PC-9 (cell line): ENCODE data around the gene RBM5. TPM values are rescaled to one million over a fixed set of nuclear protein-coding genes. Genes with fewer than 3 reads are reported as not detected.

Experiments used
- BruUV-seq: library from RNA; stranded (reverse); fragments of 400-500 nt; replicated peaks from 2 replicates; lab custom pipeline; 2021; lab: Mats Ljungman, UMichigan
- CTCF ChIA-PET: fragments of 300-600 bp; sonication (Branson Sonifier 250); formaldehyde crosslinking; loops from one replicate; lab custom pipeline; 2022; ENCODE audit warnings: antibody characterized with exemption; lab: Charles Lee
- POLR2A ChIA-PET: fragments of 300-600 bp; sonication (Branson Sonifier 250); formaldehyde crosslinking; loops from one replicate; lab custom pipeline; 2022; ENCODE audit warnings: antibody characterized with exemption; ENCODE audit not compliant: unreplicated experiment; lab: Charles Lee
- DNase-seq, 2 experiments: peaks; one replicate each; pipeline versions ENCODE4 v3.0.0 to v3.0.0-alpha.2; 2015 to 2022; ENCODE audit warnings: mixed read lengths in 1 of 2
- H2AFZ ChIP-seq: fragments of 200-600 bp; sonication (generic); 2 replicates; pipeline ENCODE4 v1.8.1; 2017; ENCODE audit warnings: antibody characterized with exemption
- H3F3A ChIP-seq: fragments of 200-600 bp; sonication (generic); 2 replicates; pipeline ENCODE4 v1.8.1; 2017; ENCODE audit warnings: antibody characterized with exemption, mild to moderate bottlenecking, low read depth; ENCODE audit not compliant: insufficient read depth
- H3K27ac ChIP-seq: fragments of 200-600 bp; sonication (generic); 2 replicates; pipeline ENCODE4 v1.6.1; 2016; ENCODE audit warnings: mixed run types
- H3K27me3 ChIP-seq: fragments of 200-600 bp; sonication (generic); 2 replicates; pipeline ENCODE4 v1.6.1; 2016; ENCODE audit warnings: low read depth, mixed run types; ENCODE audit not compliant: insufficient read depth
- H3K36me3 ChIP-seq: fragments of 200-600 bp; sonication (generic); 2 replicates; pipeline ENCODE4 v1.6.1; 2016; ENCODE audit warnings: low read depth, mixed run types
- H3K4me1 ChIP-seq: fragments of 200-600 bp; sonication (generic); replicated peaks from 2 replicates; pipeline ENCODE4 v1.6.1; 2016; ENCODE audit warnings: mixed run types; ENCODE audit not compliant: insufficient read depth
- H3K4me2 ChIP-seq: fragments of 200-600 bp; sonication (generic); 2 replicates; pipeline ENCODE4 v1.6.1; 2017; ENCODE audit warnings: mixed run types
- H3K4me3 ChIP-seq: fragments of 200-600 bp; sonication (generic); 2 replicates; pipeline ENCODE4 v1.6.1; 2016; ENCODE audit warnings: mixed run types
- H3K79me2 ChIP-seq: fragments of 200-600 bp; sonication (generic); 2 replicates; pipeline ENCODE4 v1.6.1; 2017; ENCODE audit warnings: low read depth, mixed run types
- H3K9me2 ChIP-seq: fragments of 200-600 bp; sonication (generic); 2 replicates; pipeline ENCODE4 v1.8.1; 2017; ENCODE audit warnings: mild to moderate bottlenecking; ENCODE audit not compliant: insufficient read depth
- H3K9me3 ChIP-seq: fragments of 200-600 bp; sonication (generic); 2 replicates; pipeline ENCODE4 v1.8.1; 2016; ENCODE audit warnings: low read depth; ENCODE audit not compliant: insufficient read depth
- H4K20me1 ChIP-seq: fragments of 200-600 bp; sonication (generic); 2 replicates; pipeline ENCODE4 v1.8.1; 2017; ENCODE audit not compliant: insufficient read depth
- CTCF ChIP-seq: fragments of 200-600 bp; sonication (generic); conservative IDR thresholded peaks from 2 replicates; pipeline ENCODE4 v1.6.1; 2017; ENCODE audit warnings: mixed run types, antibody characterized with exemption, mild to moderate bottlenecking, moderate library complexity
- EZH2 ChIP-seq: fragments of 200-600 bp; sonication (generic); IDR thresholded peaks from 2 replicates; pipeline ENCODE4 v1.8.0; 2017; ENCODE audit warnings: antibody characterized with exemption, low read depth
- intact Hi-C: fragments of 100-400 bp; cut with micrococcal nuclease; formaldehyde crosslinking; loops from one replicate; pipeline ENCODE4 v1.10.0; 2022; ENCODE audit not compliant: unreplicated experiment
- total RNA-seq: library from RNA; stranded (reverse); gene quantifications from 2 replicates; pipeline ENCODE4 v1.2.3, GENCODE V29; 2021

The RBM5 gene
- total RNA-seq, 1 experiment from 2014 or later: 87.7 TPM

- H3K4me2 ChIP-seq: no peak overlapping the region
- no peaks in the 10 kb centered on the region for H3K36me3 ChIP-seq
- H3F3A ChIP-seq: peaks cover 7% of the 10 kb centered on the region; the same call in 1 of the 2 replicates
- no TSS peak for BruUV-seq
- H3K27me3 ChIP-seq: no peaks in the 10 kb centered on the region
- intact Hi-C loops: no loop called here
- ChIA-PET POLR2A (no interaction called here), CTCF (no interaction called here)
- no peak for TF ChIP-seq EZH2
- no peaks in the 10 kb centered on the region for H3K9me2 ChIP-seq
- no peaks in the 10 kb centered on the region for H4K20me1 ChIP-seq
- H3K27ac ChIP-seq: no peak overlapping the region
- no peak overlapping the region for H3K4me3 ChIP-seq
- H3K79me2 ChIP-seq: no peaks in the 10 kb centered on the region
- H3K4me1 ChIP-seq: no peaks in the 10 kb centered on the region
- H3K9me3 ChIP-seq: no peaks in the 10 kb centered on the region
- DNase-seq: no peak
- H2AFZ ChIP-seq: no peak overlapping the region
Observed at GRCh38 chr3:50147447-50147846, 58.7 kb downstream of the RBM5 start.

GRCh38 chr3:50147861-50148260 is 59.1 kb downstream of the RBM5 start:
- POLR2A ChIA-PET: no interaction called here
- TF ChIP-seq CTCF: no peak
- TF ChIP-seq EZH2: no peak
- Histone ChIP-seq H3K36me3 (no peaks in the 10 kb centered on the region), H3K4me3 (no peak overlapping the region), H3K4me2 (no peak overlapping the region), H3F3A (peaks cover 7% of the 10 kb centered on the region; the same call in 1 of the 2 replicates), H2AFZ (no peak overlapping the region), H3K27ac (no peak overlapping the region), H4K20me1 (no peaks in the 10 kb centered on the region), H3K79me2 (no peaks in the 10 kb centered on the region), H3K27me3 (no peaks in the 10 kb centered on the region), H3K9me3 (no peaks in the 10 kb centered on the region), H3K4me1 (no peaks in the 10 kb centered on the region), H3K9me2 (no peaks in the 10 kb centered on the region)
- DNase-seq: no peak
- CTCF ChIA-PET: no interaction called here
- intact Hi-C loops: no loop called here
- no TSS peak for BruUV-seq

- intact Hi-C loops: no loop called here
Observed at GRCh38 chr3:50150404-50150750, 61.7 kb downstream of the RBM5 start.

More at GRCh38 chr3:50150404-50150750, 61.7 kb downstream of the RBM5 start:
- TF ChIP-seq CTCF (no peak), EZH2 (no peak)
- Histone ChIP-seq H3F3A (peaks cover 7% of the 10 kb centered on the region; the same call in 1 of the 2 replicates), H3K9me3 (no peaks in the 10 kb centered on the region), H3K27me3 (no peaks in the 10 kb centered on the region), H2AFZ (no peak overlapping the region), H3K9me2 (no peaks in the 10 kb centered on the region), H3K4me3 (no peak overlapping the region), H3K27ac (no peak overlapping the region), H3K4me1 (no peaks in the 10 kb centered on the region), H3K79me2 (no peaks in the 10 kb centered on the region), H3K36me3 (no peaks in the 10 kb centered on the region), H4K20me1 (no peaks in the 10 kb centered on the region), H3K4me2 (no peak overlapping the region)
- CTCF ChIA-PET: interaction anchor here (0.6 kb wide), 1 partner anchor 183 kb away, joined by 3 read pairs; no protein-coding TSS in a partner anchor
- BruUV-seq: no TSS peak
- DNase-seq: no peak
- POLR2A ChIA-PET: no interaction called here
